Activated CD8-positive, alpha-beta memory T cell treated with anti-CD3 and anti-CD28 coated beads for 1 hour (primary cell): Measurements from ENCODE around the gene RHBDF1.

ENCODE experiments used
- DNase-seq, 2 donors: peaks; one replicate each; pipeline ENCODE4 v3.0.0-alpha.2; 2020; ENCODE audit warnings: low read depth in 1 of 2; ENCODE audit errors: extremely low read depth in 1 of 2

Gene RHBDF1

GRCh38 chr16:72561-73548, at the start of gene RHBDF1:
TSS of gene RHBDF1 (minus strand) at chr16:72631. CDS start at chr16:65015, 7,616 bp downstream.
- DNase-seq: no peak

GRCh38 chr16:120756-121155, 48.3 kb upstream of the RHBDF1 start:
- DNase-seq: no peak

DNA sequence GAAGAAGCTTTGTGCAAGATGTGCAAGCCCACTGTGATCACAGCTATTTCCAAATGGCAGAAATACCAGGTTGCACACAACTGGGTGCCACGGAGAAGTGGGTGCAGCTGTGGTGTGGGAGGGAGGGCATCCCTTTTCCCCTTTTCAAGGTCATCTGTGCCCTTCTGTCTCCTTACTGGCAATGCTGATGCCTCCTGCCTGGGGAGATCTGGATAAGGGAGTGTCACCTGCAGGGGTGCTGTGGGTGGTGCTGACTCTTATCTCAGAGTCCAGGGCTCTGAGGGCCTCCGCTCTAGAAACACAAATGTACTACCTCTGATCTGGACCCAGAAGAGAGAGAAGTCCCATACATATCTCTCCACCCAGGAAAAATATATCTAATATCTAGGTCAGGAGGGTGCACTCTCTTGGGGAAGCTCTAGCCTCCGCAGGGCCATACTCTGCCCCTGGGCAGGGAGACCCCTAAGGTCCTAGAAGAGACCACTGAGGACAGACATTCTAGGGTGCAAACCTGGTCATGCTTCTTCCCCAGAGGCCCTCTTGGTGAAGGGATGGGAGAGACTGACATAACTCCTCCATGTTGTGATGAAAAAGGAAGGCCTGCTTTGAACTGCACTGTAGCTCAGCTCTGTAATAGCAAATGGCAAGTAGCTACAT, 47.5 kb upstream of the RHBDF1 start:
- no peak for DNase-seq

GRCh38 chr16:119295-119694, 46.9 kb upstream of the RHBDF1 start:
- no peak for DNase-seq

DNA sequence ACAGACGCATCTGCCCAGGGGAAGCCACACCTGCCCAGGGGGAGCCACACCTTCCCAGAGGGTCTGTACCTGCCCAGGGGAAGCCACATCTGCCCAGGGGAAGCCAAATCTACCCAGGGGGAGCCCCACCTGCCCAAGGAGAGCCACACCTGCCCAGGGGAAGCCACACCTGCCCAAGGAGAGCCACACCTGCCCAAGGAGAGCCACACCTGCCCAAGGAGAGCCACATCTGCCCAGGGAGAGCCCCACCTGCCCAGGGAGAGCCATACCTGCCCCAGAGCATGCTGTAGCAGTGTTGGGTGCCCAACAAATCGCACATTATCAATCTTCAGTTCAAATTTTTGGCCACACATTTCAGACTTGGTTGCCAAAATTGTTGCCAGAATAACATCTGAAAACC, 46.4 kb upstream of the RHBDF1 start:
- DNase-seq: no peak

DNA sequence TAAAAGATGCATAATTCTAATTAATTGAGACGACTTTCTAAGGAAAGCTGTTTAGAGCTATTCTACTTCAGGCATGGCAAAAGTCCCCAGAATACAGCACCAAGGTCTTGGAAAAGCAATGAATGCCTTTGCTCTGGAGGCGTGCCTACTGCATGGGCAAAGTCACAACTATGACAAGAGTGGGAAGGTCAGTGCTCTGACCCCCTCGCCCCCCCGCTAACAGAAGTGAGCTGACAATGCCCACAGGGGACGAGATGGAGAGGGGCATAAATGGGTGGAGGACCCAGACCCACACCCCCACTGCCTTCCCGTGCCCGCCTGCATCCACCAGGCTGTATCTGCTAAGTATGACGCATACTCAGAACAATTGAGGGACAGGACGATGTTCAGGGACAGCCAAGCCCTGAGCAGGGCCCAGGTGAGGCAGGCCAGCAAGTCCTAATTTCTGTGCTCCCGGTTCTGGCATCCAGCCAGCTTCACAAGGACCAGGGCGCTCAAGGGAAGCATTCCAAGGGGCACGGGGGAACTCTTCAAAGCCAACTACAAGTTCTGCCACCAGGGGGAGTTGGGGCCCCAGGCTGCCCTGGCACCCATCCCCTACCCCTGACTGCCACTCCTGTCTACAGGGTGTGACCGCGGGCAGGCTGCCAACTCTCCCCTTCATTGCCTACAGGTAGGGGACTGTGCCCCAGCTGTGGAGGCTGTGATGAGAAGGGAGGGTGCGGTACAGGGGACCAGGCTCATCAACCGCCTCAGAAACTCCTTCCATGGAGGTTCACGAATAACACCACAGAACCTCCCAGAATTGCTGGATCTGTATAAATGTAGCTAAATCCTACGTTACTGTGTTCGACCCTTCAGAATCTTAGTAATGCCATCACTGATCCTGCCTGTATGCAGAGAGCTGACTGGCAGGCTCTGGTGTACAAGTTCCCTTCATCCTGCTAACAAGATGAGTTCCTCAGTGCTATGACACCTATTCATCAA, 45.2 kb upstream of the RHBDF1 start:
- peak; percentile 40 to 52 for DNase-seq

DNA sequence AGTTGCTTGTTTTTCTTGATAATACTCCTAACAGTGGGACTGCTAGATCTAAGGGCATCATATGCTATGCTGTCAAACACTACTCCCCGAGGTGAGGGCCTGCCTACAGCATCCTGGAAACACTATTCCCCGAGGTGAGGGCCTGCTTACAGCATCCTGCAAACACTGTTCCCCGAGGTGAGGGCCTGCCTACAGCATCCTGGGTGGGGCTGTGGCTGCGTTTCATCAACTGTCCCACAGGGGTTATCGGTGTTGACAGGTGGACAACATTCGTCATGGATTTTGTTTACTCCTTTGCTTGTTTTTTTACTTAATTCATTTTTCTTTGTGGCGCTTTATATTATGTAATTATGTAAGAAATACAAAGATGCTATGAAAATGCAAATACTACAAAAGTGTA, 43.6 kb upstream of the RHBDF1 start:
- DNase-seq: no peak

DNA sequence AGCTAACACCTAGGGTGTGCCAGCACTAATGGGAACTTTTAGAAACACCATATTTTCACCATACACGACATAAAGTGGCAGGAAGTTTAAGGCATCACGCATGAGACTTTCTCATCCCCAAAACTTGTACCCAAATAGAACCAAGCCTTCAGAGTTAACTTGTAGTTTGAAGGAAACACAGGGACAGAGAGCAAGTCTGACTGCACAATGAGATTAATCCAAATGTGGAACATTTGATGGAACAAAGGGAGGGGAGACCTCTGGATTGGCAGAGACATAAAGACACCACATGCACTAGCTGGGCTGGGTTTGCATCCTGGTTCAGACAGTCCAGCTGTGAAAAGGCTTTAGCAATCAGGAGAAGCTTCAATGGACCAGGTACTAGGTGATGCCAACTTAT, 41.9 kb upstream of the RHBDF1 start:
- no peak for DNase-seq

DNA sequence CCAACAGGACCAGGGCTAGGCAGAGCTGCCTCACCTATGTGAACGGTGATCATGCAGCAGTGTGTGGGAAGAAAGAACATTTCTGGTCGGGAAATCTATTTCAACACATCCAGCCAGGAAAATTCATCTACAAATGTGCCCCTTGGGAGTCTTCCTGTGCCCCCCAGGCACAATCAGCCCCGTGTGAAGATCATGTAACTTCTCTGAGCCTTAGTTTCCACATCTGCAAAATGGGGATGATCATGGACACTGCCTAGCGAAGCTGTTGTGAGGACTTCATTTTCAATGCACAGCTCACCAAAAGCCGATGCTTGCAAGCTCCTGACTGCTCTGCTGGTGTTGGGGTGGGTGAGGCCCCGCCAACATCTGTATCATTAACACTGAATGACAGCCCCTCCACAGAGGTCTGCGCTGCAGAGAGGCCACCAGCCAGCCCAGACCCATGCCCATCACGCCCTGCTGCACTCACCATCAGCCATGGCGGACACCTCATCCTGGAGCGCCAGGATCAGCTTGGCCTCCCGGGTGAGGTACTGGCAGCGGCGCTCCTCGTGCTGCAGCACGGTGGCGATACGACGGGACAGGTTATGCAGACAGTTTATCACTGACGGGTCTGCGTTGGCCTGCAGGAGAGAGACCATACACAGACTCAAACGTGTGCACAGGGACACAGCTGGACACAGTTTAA, 39.9 kb upstream of the RHBDF1 start:
- DNase-seq: no peak

- DNase-seq: peak; percentile 23 to 27
These were observed 34.3 kb upstream of the RHBDF1 start for GRCh38 chr16:106623-107324.

DNA sequence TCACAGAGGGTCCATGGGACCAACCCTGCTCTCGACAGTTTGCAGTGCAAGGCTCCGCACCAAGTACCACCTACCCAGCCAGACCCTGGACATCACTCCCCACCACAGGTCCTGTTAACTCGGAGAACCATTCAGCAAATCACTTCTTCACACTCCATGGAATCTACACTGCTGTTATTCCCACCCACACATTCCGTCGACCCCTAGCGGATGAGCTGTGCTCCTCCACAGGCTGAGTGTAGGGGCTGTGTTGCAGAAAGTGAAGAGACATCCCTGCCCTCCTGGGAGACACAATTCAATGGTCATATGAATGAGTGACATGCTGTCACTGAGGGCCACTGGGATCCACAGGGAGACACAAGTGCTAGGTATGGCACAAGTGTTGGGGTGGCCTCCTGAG, 33.1 kb upstream of the RHBDF1 start:
- DNase-seq: no peak

DNA sequence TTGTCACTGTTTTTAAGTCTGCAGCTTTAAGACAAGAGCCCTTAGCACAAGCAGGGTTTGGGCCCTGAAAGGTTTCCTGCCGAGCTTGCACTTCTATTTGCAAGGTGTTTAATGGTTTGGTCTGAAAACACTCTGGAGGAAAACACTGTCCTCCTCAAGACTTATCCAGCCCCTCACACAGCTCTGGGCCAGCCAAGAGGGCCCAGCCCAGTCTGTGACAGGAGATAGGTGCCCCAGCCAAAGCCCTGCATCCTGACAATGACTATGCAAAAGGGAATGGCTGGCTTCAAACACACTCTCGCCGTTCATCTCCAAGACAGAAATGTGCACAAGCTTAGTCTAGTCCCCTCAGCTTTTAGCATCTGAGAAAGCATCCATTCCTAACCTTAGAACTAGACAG, 32.5 kb upstream of the RHBDF1 start:
- no peak for DNase-seq

GRCh38 chr16:104355-104754, 31.9 kb upstream of the RHBDF1 start:
- DNase-seq: no peak

DNA sequence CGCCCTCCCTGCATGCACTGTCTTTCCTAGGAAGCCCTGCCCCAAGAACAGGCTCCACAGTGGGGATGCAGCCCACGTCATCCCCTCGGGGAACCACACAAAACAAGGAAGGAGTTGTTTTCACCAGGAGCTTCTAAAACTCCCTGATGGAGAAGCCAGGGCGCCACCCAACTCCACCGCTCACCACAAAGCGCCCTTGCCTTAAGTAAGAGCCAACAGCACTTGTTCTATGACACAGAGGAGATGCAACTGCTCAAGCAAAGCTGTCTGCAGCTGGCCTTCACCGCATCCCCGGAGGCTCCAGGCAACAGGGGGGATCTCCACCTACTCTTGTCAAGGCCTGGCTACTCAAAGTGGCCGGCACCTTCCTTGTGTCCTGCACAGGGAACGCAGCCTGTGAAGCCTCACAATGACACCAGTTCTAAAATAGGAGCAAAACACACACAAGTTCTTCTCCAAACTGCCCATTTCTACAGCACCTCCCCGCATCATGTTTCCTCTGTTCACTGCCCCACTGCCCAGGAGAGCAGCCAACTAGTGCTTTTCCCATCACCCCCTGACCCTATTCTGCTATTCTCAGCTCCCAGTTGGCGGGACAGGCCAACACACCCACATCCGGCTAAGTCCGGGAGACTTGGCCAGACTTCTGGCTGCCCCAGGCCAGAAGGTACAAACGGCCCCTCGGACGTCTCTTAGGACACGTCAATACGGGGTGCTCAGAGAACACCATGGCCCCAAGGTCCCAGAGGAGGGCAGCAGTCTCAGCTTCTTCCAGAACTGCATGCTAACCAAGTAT, 29.8 kb upstream of the RHBDF1 start:
- DNase-seq: no peak

DNA sequence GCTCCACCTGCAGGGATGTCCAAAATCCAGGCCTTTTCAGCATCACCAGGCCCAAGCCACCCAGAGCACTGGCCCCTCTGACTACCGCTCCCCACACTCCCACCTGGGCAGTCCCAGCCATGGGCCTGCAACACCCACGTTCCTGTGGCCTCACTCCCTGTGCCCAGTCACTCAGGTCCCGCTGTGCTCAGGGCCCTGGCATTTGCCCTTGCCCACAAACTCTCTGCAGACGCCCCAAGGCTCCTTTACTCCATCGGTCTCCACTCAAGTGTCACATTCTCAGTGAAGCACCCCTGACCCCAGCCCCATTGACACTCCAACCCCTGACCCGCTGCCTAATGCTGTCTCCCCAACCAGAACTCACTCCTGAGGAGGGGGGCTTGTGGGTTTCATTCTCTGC, 29.2 kb upstream of the RHBDF1 start:
- DNase-seq: no peak

GRCh38 chr16:100989-101388, 28.6 kb upstream of the RHBDF1 start:
- no peak for DNase-seq

GRCh38 chr16:97822-98221, 25.4 kb upstream of the RHBDF1 start:
- no peak for DNase-seq

DNA sequence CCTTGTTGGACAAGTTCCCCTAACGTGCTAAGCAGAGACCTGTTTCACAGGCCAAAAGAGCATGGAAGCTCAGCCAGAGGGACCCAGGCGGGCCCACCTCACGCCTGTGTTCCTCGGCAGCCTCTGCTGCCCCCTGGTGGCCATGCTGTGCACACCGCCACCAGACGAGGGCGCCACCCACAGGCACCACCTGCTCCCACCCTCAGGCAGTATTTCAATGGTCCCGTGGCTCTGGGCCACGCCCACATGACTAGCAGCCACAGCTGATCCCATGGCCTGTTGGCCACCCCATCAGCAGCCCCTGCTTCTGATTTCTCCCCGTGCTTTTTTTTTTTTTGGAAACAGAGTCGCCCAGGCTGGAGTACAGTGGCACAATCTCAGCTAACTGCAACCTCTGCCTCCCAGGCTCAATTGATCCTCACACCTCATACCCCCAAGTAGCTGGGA, 24.5 kb upstream of the RHBDF1 start:
- DNase-seq: peak; percentile 66 to 83

- no peak for DNase-seq
These were observed 22.5 kb upstream of the RHBDF1 start for GRCh38 chr16:94918-95265.
